ENCODE measurements around the gene FHOD3.

Gene FHOD3

GRCh38 chr18:36365836-36366775, 68.6 kb downstream of the FHOD3 start:
- H3K4me3 ChIP-seq (ENCODE audit: low read depth, low read length), result no peak overlapping the region
- H3K36me3 ChIP-seq (ENCODE audit: control insufficient read depth in 2 of 2, insufficient read depth in 1 of 2, low read length in 2 of 2), result no peaks in the 10 kb centered on the region
- CTCF ChIA-PET, result no interaction called here
- TF ChIP-seq PRDM2 (tag by site-specific recombination; IDR thresholded peaks at IDR 0.05; ENCODE audit: borderline replicate concordance) (no peak), HOXA7 (CRISPR knock-in tag; IDR thresholded peaks at IDR 0.05; ENCODE audit: borderline replicate concordance) (no peak), ZIC2 (tag by site-specific recombination; IDR thresholded peaks at IDR 0.05) (no peak), KLF1 (tag by site-specific recombination; IDR thresholded peaks at IDR 0.05) (no peak), ZBTB20 (tag by site-specific recombination; IDR thresholded peaks at IDR 0.05) (no peak), ZNF830 (tag by site-specific recombination; IDR thresholded peaks at IDR 0.05; ENCODE audit: low read depth) (no peak), WT1 (tag by site-specific recombination; IDR thresholded peaks at IDR 0.05) (no peak), ZNF585B (tag by site-specific recombination; IDR thresholded peaks at IDR 0.05) (no peak), KLF17 (tag by site-specific recombination; IDR thresholded peaks at IDR 0.05) (no peak), ZNF214 (tag by site-specific recombination; IDR thresholded peaks at IDR 0.05; ENCODE audit: borderline replicate concordance) (no peak), ZFP37 (tag by site-specific recombination; IDR thresholded peaks at IDR 0.05) (no peak)
- TF ChIP-seq, protein P1, sequence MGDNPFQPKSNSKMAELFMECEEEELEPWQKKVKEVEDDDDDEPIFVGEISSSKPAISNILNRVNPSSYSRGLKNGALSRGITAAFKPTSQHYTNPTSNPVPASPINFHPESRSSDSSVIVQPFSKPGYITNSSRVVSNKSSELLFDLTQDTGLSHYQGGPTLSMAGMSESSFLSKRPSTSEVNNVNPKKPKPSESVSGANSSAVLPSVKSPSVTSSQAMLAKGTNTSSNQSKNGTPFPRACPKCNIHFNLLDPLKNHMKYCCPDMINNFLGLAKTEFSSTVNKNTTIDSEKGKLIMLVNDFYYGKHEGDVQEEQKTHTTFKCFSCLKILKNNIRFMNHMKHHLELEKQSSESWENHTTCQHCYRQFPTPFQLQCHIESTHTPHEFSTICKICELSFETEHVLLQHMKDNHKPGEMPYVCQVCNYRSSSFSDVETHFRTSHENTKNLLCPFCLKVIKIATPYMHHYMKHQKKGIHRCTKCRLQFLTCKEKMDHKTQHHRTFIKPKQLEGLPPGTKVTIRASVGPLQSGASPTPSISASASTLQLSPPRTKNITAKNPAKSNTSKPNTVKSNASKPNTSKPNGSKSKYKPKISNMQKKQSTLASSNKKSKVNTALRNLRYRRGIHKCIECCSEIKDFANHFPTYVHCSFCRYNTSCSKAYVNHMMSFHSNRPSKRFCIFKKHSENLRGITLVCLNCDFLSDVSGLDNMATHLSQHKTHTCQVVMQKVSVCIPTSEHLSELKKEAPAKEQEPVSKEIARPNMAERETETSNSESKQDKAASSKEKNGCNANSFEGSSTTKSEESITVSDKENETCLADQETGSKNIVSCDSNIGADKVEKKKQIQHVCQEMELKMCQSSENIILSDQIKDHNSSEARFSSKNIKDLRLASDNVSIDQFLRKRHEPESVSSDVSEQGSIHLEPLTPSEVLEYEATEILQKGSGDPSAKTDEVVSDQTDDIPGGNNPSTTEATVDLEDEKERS (tag by site-specific recombination; IDR thresholded peaks at IDR 0.05), result no peak
- no peaks in the 10 kb centered on the region for H3K9me3 ChIP-seq (ENCODE audit: control insufficient read depth, insufficient read depth, low read depth, low read length)
- no peak overlapping the region for H3K27ac ChIP-seq (ENCODE audit: extremely low read depth, low read depth, low read length)
- POLR2A ChIA-PET, result no interaction called here
- no peaks in the 10 kb centered on the region for H3K4me1 ChIP-seq (ENCODE audit: control insufficient read depth, insufficient read depth, low read length)
